ENCODE results near the gene LZTS2.

Gene LZTS2

GRCh38 chr10:100997360-100998182, 2.0 kb upstream of the LZTS2 start:
- peaks cover 0 to 60% (median 50%) of the 10 kb centered on the region in 4 experiments for H3K4me1 ChIP-seq (ENCODE audit: control extremely low read depth in 1 of 4, control insufficient read depth in 4 of 4, insufficient read depth in 4 of 4, low read length in 3 of 4)
- H3K36me3 ChIP-seq (ENCODE audit: control insufficient read depth in 4 of 4, insufficient read depth in 4 of 4, low read length in 3 of 4) = peaks cover 5 to 33% (median 15%) of the 10 kb centered on the region in 4 experiments
- ChIA-PET CTCF (interaction anchor here (0.7 to 23.7 kb wide), 16 partner anchors 10 to 54 kb away, joined by 3 to 311 read pairs (median 4); partner anchors contain the start of genes MRPL43, PDZD7, SFXN3 and TWNK), POLR2A (interaction anchor here (0.5 to 1.7 kb wide), 5 partner anchors 34 to 461 kb away, joined by 3 to 7 read pairs (median 3); partner anchors contain the start of genes PDZD7 and SFXN3)
- H3K27ac ChIP-seq (ENCODE audit: insufficient read depth in 1 of 2, low read depth in 1 of 2, low read length in 2 of 2, poor library complexity in 1 of 2, severe bottlenecking in 2 of 2) = peak overlapping the region in 1 of 2 experiments; percentile 90
- DNase-seq = peak; percentile 58 to 68 (median 64)
- peak overlapping the region; percentile 76 to 93 (median 84) for H3K4me3 ChIP-seq (ENCODE audit: control insufficient read depth in 1 of 7, extremely low read depth in 1 of 7, insufficient read depth in 4 of 7, low read depth in 2 of 7, low read length in 6 of 7)
- no peaks in the 10 kb centered on the region for H3K9me3 ChIP-seq (ENCODE audit: control extremely low read depth in 1 of 5, control insufficient read depth in 4 of 5, insufficient read depth in 2 of 5, low read depth in 1 of 5, low read length in 4 of 5)
- no peaks in the 10 kb centered on the region for H3K27me3 ChIP-seq (replicated peaks in 2 of 5; ENCODE audit: control insufficient read depth in 4 of 5, insufficient read depth in 5 of 5, low read length in 4 of 5)
- under 1% methylated on average over 59 of the region's 66 CpGs for WGBS (ENCODE audit: insufficient coverage)

DNA sequence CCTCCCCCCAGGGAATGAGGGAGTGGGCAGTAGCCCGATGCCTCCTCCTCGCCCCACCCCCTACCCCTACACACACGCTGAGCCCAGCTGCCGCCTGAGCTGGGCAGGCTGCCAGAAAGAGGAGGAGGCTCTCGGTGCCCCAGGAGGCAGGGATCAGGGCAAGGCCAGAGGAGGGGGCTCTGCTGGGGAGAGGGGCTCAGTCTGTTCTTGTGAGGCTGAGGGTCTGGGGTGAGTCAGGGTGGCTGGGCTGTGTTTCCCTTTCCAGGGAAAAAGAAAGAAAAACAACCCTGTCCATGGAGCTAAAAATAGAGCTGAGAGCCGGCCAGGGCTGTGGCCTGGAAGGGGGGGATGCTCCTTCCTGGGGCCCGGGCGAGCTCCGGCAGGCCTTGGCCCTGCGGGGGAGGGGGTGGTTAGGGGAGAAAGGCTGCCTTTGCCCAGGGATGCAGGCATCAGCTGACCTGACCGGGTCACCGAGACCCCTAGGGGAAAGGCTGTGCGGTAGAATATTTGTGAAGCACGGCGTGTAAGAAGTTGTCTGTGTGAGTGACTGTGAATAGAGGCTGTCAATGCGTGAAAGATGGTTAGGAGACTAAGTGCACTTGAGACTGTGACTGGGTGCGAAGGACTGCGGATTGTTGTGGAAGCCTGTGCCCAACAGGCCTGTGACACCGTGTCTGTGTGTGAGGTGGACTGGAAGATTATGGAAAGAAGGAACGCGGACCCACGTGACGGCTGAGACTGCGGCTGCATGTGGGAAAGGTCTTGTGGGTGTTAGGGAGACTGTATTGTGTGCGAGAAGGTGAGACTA, 1.2 kb upstream of the LZTS2 start:
- 2% methylated on average over 17 of the region's 25 CpGs for WGBS (ENCODE audit: insufficient coverage)
- peaks cover 0 to 60% (median 50%) of the 10 kb centered on the region in 4 experiments for H3K4me1 ChIP-seq (ENCODE audit: control extremely low read depth in 1 of 4, control insufficient read depth in 4 of 4, insufficient read depth in 4 of 4, low read length in 3 of 4)
- ChIA-PET POLR2A (interaction anchor here (0.6 to 1.7 kb wide), 6 partner anchors 11 to 462 kb away, joined by 3 to 7 read pairs (median 3); partner anchors contain the start of genes MRPL43, PDZD7, SFXN3 and TWNK), CTCF (interaction anchor here (0.7 to 23.7 kb wide), 15 partner anchors 11 to 53 kb away, joined by 3 to 311 read pairs (median 4); partner anchors contain the start of genes MRPL43, PDZD7, SFXN3 and TWNK)
- H3K27me3 ChIP-seq (replicated peaks in 2 of 5; ENCODE audit: control insufficient read depth in 4 of 5, insufficient read depth in 5 of 5, low read length in 4 of 5) = no peaks in the 10 kb centered on the region
- peaks cover 2 to 35% (median 17%) of the 10 kb centered on the region in 4 experiments for H3K36me3 ChIP-seq (ENCODE audit: control insufficient read depth in 4 of 4, insufficient read depth in 4 of 4, low read length in 3 of 4)
- H3K9me3 ChIP-seq (ENCODE audit: control extremely low read depth in 1 of 5, control insufficient read depth in 4 of 5, insufficient read depth in 2 of 5, low read depth in 1 of 5, low read length in 4 of 5) = no peaks in the 10 kb centered on the region
- peak overlapping the region; percentile 76 to 93 (median 84) for H3K4me3 ChIP-seq (ENCODE audit: control insufficient read depth in 1 of 7, extremely low read depth in 1 of 7, insufficient read depth in 4 of 7, low read depth in 2 of 7, low read length in 6 of 7)
- H3K27ac ChIP-seq (ENCODE audit: insufficient read depth in 1 of 2, low read depth in 1 of 2, low read length in 2 of 2, poor library complexity in 1 of 2, severe bottlenecking in 2 of 2) = peak overlapping the region; percentile 25 to 90
- peak in 2 of 3 donors; percentile 72 to 75 for DNase-seq

DNA sequence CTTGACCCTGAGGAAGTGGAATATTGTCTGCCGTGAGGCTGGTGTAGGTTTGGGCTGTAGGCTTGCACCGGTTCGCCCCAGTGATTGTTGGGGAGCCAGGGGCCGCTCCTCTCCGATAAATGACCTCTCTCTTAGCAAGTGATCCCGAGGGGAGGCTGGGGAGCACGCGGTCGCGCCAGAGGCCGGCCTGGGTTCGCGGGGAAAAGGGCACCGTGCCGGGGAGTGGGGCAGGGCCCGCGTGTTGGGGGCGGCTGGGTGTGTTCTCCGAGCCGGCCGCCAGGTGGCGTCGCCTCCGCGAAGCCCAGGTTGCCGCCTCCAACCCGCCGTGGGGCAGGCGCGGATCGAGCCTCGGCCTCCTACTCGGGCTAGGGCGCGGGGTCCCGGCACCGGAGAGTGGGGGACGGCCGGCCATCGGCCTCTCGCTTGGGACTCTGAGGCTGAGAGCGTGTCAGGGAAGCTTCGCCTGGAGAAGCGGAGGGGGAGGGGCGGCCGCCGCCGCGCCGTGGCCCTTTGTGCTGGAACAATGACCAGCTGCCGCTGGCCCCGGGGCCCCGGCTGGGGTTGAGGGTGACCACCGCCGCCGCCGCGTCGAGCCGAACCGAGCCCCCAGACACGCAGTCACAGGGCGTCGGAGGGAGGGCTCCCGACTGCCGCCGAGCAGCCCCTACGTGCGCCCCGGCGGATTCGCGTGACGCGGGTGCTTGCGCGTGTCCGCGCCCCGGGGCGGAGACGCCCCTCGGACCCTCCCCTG, 442 bp upstream of the LZTS2 start:
- H3K9me3 ChIP-seq (ENCODE audit: control extremely low read depth in 1 of 5, control insufficient read depth in 4 of 5, insufficient read depth in 2 of 5, low read depth in 1 of 5, low read length in 4 of 5) = no peaks in the 10 kb centered on the region
- under 1% methylated on average over 62 of the region's 83 CpGs for WGBS (ENCODE audit: insufficient coverage)
- peak; percentile 70 to 81 (median 81) for DNase-seq
- CTCF ChIA-PET = interaction anchor here (1.0 to 23.7 kb wide), 7 partner anchors 10 to 52 kb away, joined by 4 to 311 read pairs (median 5); partner anchors contain the start of genes MRPL43 and TWNK
- no peaks in the 10 kb centered on the region for H3K27me3 ChIP-seq (replicated peaks in 2 of 5; ENCODE audit: control insufficient read depth in 4 of 5, insufficient read depth in 5 of 5, low read length in 4 of 5)
- peaks cover 0 to 60% (median 50%) of the 10 kb centered on the region in 4 experiments for H3K4me1 ChIP-seq (ENCODE audit: control extremely low read depth in 1 of 4, control insufficient read depth in 4 of 4, insufficient read depth in 4 of 4, low read length in 3 of 4)
- peaks cover 0 to 35% (median 18%) of the 10 kb centered on the region in 4 experiments for H3K36me3 ChIP-seq (ENCODE audit: control insufficient read depth in 4 of 4, insufficient read depth in 4 of 4, low read length in 3 of 4)
- POLR2A ChIA-PET = interaction anchor here (0.6 to 1.1 kb wide), 4 partner anchors 12 to 1677 kb away, joined by 3 to 5 read pairs (median 3); partner anchors contain the start of genes MRPL43 and TWNK
- peak overlapping the region; percentile 76 to 93 (median 84) for H3K4me3 ChIP-seq (ENCODE audit: control insufficient read depth in 1 of 7, extremely low read depth in 1 of 7, insufficient read depth in 4 of 7, low read depth in 2 of 7, low read length in 6 of 7)
- H3K27ac ChIP-seq (ENCODE audit: insufficient read depth in 1 of 2, low read depth in 1 of 2, low read length in 2 of 2, poor library complexity in 1 of 2, severe bottlenecking in 2 of 2) = peak overlapping the region; percentile 79 to 90

DNA sequence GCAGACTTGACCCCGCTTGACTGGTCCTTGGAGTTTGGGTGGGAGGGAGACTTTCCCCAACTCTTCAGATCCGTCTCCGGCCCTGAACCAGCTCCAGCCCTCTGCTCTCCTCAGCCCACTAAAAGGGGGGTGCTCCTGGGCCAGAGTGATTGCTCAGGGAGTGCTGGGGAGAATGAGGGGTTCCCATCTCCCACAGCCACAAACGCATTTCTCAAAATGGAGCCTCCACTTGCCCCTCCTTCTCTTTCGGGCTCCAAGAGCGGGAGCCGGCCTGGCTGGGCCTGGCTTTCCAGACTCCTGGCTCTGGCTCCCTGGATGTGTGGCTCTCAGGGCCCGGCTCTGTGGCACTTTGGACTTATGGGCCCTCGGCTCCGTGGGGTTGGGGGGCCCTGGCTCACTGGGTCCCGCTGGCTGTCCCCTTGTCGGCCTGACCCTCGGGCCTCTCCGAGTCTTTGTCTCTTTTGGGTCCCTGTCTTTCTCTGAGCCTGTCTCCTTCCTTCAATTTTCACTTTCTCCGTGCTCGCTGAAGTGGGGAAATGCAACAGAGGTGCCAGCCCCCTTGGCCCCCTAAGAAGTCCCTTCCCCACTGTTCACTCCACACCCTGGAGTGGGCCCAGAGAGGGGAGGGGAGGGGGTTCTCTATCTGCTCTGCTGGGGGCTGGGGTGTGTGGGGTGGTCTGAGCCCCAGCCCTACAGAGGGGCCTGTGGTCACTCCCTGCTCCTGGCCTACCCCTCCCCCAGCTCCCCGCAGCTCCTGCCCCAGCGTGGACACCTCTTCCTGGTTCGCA, 713 bp downstream of the LZTS2 start:
- peaks cover 0 to 60% (median 50%) of the 10 kb centered on the region in 4 experiments for H3K4me1 ChIP-seq (ENCODE audit: control extremely low read depth in 1 of 4, control insufficient read depth in 4 of 4, insufficient read depth in 4 of 4, low read length in 3 of 4)
- H3K27me3 ChIP-seq (replicated peaks in 2 of 5; ENCODE audit: control insufficient read depth in 4 of 5, insufficient read depth in 5 of 5, low read length in 4 of 5) = no peaks in the 10 kb centered on the region
- peaks cover 2 to 29% (median 21%) of the 10 kb centered on the region in 4 experiments for H3K36me3 ChIP-seq (ENCODE audit: control insufficient read depth in 4 of 4, insufficient read depth in 4 of 4, low read length in 3 of 4)
- ChIA-PET POLR2A (no interaction called here), CTCF (interaction anchor here (0.6 to 23.7 kb wide), 7 partner anchors 8 to 32 kb away, joined by 3 to 311 read pairs (median 5); partner anchors contain the start of genes MRPL43 and TWNK)
- no peaks in the 10 kb centered on the region for H3K9me3 ChIP-seq (ENCODE audit: control extremely low read depth in 1 of 5, control insufficient read depth in 4 of 5, insufficient read depth in 2 of 5, low read depth in 1 of 5, low read length in 4 of 5)
- DNase-seq = peak in 2 of 3 donors; percentile 28 to 37
- peak overlapping the region; percentile 73 to 93 (median 86) for H3K4me3 ChIP-seq (ENCODE audit: control insufficient read depth in 1 of 7, extremely low read depth in 1 of 7, insufficient read depth in 4 of 7, low read depth in 2 of 7, low read length in 6 of 7)
- H3K27ac ChIP-seq (ENCODE audit: insufficient read depth in 1 of 2, low read depth in 1 of 2, low read length in 2 of 2, poor library complexity in 1 of 2, severe bottlenecking in 2 of 2) = peak overlapping the region; percentile 80 to 91
- under 1% methylated on average over 10 of the region's 19 CpGs for WGBS (ENCODE audit: insufficient coverage)

DNA sequence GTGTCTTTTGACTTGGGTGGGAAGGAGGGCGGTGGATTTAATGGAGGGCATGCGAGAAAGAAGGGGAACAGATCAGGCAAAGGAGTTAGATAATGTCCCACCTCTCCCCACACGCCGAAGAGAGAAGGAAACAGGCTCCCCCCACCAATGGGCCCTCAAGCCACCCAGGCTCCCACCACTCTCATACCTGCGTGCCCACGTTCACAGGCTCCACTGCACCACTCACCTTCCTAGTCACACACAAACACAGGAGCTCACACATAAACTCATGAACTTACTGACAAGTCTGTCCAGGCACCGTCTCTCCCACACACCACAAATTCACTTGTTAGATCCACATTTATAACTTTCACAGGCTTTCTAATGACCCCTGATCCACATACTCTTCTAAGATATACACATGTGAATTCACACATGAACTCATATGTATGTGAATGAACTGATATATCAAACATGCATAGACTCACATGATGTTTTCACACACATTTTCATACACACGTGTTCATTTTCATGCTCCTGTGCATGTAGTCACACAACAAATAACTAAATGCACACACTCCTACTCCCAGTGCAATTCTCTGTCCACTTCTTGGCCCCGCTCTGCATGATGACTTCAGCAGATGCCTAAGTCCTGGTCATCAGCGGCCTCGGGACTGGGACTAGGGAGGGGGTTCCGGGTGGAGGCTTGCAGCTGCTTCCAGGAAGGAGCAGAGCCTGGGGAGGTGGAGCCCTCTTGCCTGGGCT, 1.5 kb downstream of the LZTS2 start:
- WGBS (ENCODE audit: insufficient coverage) = 11% methylated on average over 4 of the region's 12 CpGs
- peak overlapping the region; percentile 80 to 91 for H3K27ac ChIP-seq (ENCODE audit: insufficient read depth in 1 of 2, low read depth in 1 of 2, low read length in 2 of 2, poor library complexity in 1 of 2, severe bottlenecking in 2 of 2)
- H3K4me1 ChIP-seq (ENCODE audit: control extremely low read depth in 1 of 4, control insufficient read depth in 4 of 4, insufficient read depth in 4 of 4, low read length in 3 of 4) = peaks cover 0 to 53% (median 49%) of the 10 kb centered on the region in 4 experiments
- no peaks in the 10 kb centered on the region for H3K9me3 ChIP-seq (ENCODE audit: control extremely low read depth in 1 of 5, control insufficient read depth in 4 of 5, insufficient read depth in 2 of 5, low read depth in 1 of 5, low read length in 4 of 5)
- no peaks in the 10 kb centered on the region for H3K27me3 ChIP-seq (replicated peaks in 2 of 5; ENCODE audit: control insufficient read depth in 4 of 5, insufficient read depth in 5 of 5, low read length in 4 of 5)
- peaks cover 6 to 35% (median 28%) of the 10 kb centered on the region in 4 experiments for H3K36me3 ChIP-seq (ENCODE audit: control insufficient read depth in 4 of 4, insufficient read depth in 4 of 4, low read length in 3 of 4)
- peak overlapping the region in 6 of 7 experiments; percentile 84 to 93 (median 86) for H3K4me3 ChIP-seq (ENCODE audit: control insufficient read depth in 1 of 7, extremely low read depth in 1 of 7, insufficient read depth in 4 of 7, low read depth in 2 of 7, low read length in 6 of 7)
- peak in 2 of 3 donors; percentile 31 to 40 for DNase-seq
- POLR2A ChIA-PET = interaction anchor here (1.5 kb wide), 1 partner anchor 10 kb away, joined by 5 read pairs; no protein-coding TSS in a partner anchor
- CTCF ChIA-PET = interaction anchor here (0.6 to 23.7 kb wide), 7 partner anchors 8 to 35 kb away, joined by 3 to 311 read pairs (median 3); no protein-coding TSS in a partner anchor
